Activated CD8-positive, alpha-beta T cell treated with anti-CD3 and anti-CD28 coated beads for 36 hours (primary cell): ENCODE results near the gene ADORA2B. TPM values are rescaled to one million over a fixed set of nuclear protein-coding genes. Genes with fewer than 3 reads are reported as not detected.

Source experiments
- ATAC-seq: fragments of 200-7000 bp; cut with Tn5 transposase; one replicate; pipeline ENCODE4 v1.10.0; 2021; ENCODE audit warnings: mild to moderate bottlenecking, moderate library complexity
- CTCF ChIA-PET: fragments of 350-600 bp; sonication (Branson Sonifier 250); formaldehyde crosslinking; loops from one replicate; lab custom pipeline; 2021; ENCODE audit warnings: antibody characterized with exemption; lab: Charles Lee
- POLR2A ChIA-PET: fragments of 350-600 bp; sonication (Branson Sonifier 250); formaldehyde crosslinking; loops from one replicate; lab custom pipeline; 2021; ENCODE audit warnings: antibody characterized with exemption; lab: Charles Lee
- DNase-seq: peaks from one replicate; pipeline ENCODE4 v3.0.0-alpha.2; 2020
- H3K27ac Mint-ChIP-seq: one replicate; pipeline ENCODE4 v1.8.0; 2021; ENCODE audit warnings: mild to moderate bottlenecking, mixed read lengths
- H3K27me3 Mint-ChIP-seq: one replicate; pipeline ENCODE4 v1.8.0; 2021; ENCODE audit warnings: mixed read lengths
- H3K36me3 Mint-ChIP-seq: one replicate; pipeline ENCODE4 v1.8.0; 2021; ENCODE audit warnings: low read depth, mixed read lengths
- H3K4me1 Mint-ChIP-seq: one replicate; pipeline ENCODE4 v1.8.0; 2021; ENCODE audit warnings: low read depth, mixed read lengths
- H3K4me3 Mint-ChIP-seq: one replicate; pipeline ENCODE4 v1.8.0; 2021; ENCODE audit warnings: mild to moderate bottlenecking, moderate library complexity, mixed read lengths
- H3K9me3 Mint-ChIP-seq: one replicate; pipeline ENCODE4 v1.8.0; 2021; ENCODE audit warnings: mixed read lengths
- intact Hi-C: fragments of 100-400 bp; cut with micrococcal nuclease; formaldehyde crosslinking; loops from one replicate; pipeline ENCODE4 v1.10.0; 2022
- total RNA-seq, 2 experiments: library from RNA; stranded (reverse); gene quantifications; one replicate each; pipeline ENCODE4 v1.2.3, GENCODE V29; 2021
- TF ChIP-seq, protein P1 (sequence below): fragments of 200-600 bp; IDR thresholded peaks from one replicate; pipeline ENCODE4 v1.8.0; 2022; ENCODE audit warnings: antibody characterized with exemption, mild to moderate bottlenecking

Gene ADORA2B
- total RNA-seq, 2 experiments from 2014 or later = 4.2 to 5.4 TPM

DNA sequence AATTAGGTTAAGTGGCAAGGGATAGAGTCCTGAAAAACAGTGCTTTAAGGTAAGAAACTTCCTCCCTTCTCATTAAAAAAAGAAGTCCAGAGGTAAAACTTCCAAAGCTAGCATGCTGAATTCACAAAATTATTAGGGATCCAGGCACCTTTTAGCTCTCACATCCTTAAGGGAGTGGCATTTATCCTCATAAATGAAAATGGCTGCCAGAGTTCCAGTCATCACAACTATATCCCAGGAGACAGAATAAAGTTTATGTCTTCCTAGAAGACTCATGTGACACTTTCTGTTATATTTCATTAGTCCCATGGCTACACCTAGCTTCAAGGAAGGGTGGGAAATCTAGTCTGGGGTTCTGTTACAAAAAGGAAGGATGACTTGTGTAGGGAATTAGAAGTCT lies 23.3 kb upstream of the ADORA2B start:
- TF ChIP-seq, protein P1, sequence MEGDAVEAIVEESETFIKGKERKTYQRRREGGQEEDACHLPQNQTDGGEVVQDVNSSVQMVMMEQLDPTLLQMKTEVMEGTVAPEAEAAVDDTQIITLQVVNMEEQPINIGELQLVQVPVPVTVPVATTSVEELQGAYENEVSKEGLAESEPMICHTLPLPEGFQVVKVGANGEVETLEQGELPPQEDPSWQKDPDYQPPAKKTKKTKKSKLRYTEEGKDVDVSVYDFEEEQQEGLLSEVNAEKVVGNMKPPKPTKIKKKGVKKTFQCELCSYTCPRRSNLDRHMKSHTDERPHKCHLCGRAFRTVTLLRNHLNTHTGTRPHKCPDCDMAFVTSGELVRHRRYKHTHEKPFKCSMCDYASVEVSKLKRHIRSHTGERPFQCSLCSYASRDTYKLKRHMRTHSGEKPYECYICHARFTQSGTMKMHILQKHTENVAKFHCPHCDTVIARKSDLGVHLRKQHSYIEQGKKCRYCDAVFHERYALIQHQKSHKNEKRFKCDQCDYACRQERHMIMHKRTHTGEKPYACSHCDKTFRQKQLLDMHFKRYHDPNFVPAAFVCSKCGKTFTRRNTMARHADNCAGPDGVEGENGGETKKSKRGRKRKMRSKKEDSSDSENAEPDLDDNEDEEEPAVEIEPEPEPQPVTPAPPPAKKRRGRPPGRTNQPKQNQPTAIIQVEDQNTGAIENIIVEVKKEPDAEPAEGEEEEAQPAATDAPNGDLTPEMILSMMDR = no peak

DNA sequence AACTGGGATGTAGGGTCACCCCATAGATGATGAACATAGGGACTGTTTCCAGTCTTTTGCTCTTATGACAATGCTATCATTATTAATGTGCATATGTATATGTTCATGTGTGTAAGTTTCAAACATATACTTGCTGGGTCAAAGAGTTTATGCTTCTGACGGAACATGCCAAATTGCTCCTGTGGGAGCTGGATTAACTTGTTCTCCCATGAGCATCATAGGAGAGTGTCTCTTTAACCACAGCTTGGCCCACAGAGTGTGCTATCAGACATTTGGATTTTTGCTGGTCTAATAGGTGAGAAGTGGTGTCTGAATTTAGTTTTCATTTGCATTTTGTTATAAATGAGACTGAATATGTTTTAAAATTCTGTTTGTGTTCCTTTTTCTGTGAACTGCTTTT lies 22.3 kb upstream of the ADORA2B start:
- TF ChIP-seq, protein P1 = no peak
- peaks cover 4% of the 10 kb centered on the region for H3K9me3 Mint-ChIP-seq
- intact Hi-C loops = no loop called here
- H3K27me3 Mint-ChIP-seq = peaks cover 15% of the 10 kb centered on the region
- no peak overlapping the region for H3K27ac Mint-ChIP-seq
- ATAC-seq = no peak
- no peak overlapping the region for H3K4me3 Mint-ChIP-seq
- H3K4me1 Mint-ChIP-seq = no peaks in the 10 kb centered on the region
- H3K36me3 Mint-ChIP-seq = no peaks in the 10 kb centered on the region
- CTCF ChIA-PET = no interaction called here
- no peak for DNase-seq
- POLR2A ChIA-PET = no interaction called here

More for the DNA sequence above, 23.3 kb upstream of the ADORA2B start:
- H3K27ac Mint-ChIP-seq = no peak overlapping the region
- H3K36me3 Mint-ChIP-seq = no peaks in the 10 kb centered on the region
- no peaks in the 10 kb centered on the region for H3K4me1 Mint-ChIP-seq
- no peak overlapping the region for H3K4me3 Mint-ChIP-seq
- H3K27me3 Mint-ChIP-seq = peaks cover 17% of the 10 kb centered on the region
- ChIA-PET POLR2A (no interaction called here), CTCF (no interaction called here)
- ATAC-seq (no peak), DNase-seq (no peak)
- intact Hi-C loops = no loop called here
- peaks cover 4% of the 10 kb centered on the region for H3K9me3 Mint-ChIP-seq

DNA sequence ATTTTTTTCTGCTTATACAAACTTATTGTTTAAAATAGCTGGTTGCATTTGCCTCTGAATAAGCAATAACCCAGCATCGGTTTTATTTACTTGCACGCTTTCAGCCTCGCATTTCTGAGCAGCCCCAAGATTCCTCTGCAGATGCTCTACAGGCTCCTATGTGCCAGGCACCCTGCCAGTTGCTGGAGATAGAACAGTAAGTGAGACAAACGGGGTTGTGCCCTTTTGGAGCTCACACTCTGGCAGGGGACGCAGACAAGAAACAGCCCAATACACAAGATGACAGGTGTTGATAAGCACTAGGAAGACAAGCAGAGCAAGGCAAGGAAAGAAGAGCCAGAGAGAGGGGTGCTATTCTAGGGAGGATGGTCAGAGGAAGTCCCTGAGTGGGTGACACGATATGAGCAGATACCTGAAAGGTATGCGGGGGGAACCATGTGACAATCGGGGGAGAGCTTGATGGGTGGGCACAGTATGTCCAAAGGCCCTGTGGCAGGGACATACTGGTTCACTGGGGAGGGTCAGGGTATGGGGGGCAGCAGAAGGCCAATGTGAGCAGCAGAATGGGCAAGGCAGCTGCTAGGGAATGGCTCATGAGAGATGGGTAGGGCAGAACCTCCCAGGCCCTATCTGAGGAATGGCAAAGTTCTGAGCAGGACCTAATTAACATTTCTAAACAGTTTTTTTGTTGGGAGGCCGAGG lies 18.7 kb upstream of the ADORA2B start:
- ChIA-PET CTCF (no interaction called here), POLR2A (interaction anchor here (0.7 to 1.0 kb wide), 2 partner anchors 10 to 215 kb away, joined by 3 to 4 read pairs; no protein-coding TSS in a partner anchor)
- intact Hi-C loops = no loop called here
- TF ChIP-seq, protein P1 = no peak
- Mint-ChIP-seq H3K27me3 (peaks cover 23% of the 10 kb centered on the region), H3K9me3 (peaks cover 3% of the 10 kb centered on the region), H3K27ac (no peak overlapping the region), H3K36me3 (no peaks in the 10 kb centered on the region), H3K4me1 (peaks cover 3% of the 10 kb centered on the region), H3K4me3 (no peak overlapping the region)
- DNase-seq (no peak), ATAC-seq (no peak)

DNA sequence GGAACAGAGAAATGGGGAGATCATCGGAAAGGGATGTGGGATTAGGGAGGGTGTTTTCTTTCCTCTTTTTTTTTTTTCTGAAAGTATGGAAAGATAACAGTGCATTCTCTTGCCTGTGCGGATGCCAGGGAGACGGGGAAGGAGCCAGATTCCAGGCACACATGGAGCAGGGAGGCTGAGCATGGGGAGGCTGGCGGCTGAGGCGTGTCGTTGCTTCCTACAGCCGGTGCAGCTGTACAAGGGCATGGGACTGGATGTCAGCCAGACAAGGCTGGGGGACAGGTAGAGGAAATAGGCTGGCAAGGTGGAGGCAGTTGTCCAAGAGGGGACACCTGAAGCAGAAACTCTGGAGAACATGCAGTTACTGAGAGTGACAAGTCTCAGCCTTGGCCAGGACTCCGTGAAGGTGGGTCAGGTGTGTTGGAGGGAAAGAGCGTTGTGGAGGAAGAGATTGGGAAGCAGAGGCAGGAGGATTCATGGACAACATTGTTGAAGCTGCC lies 16.6 kb upstream of the ADORA2B start:
- TF ChIP-seq, protein P1 = no peak
- Mint-ChIP-seq H3K4me3 (no peak overlapping the region), H3K27me3 (peaks cover 21% of the 10 kb centered on the region), H3K27ac (no peak overlapping the region), H3K9me3 (no peaks in the 10 kb centered on the region), H3K36me3 (no peaks in the 10 kb centered on the region), H3K4me1 (peaks cover 3% of the 10 kb centered on the region)
- intact Hi-C loops = no loop called here
- no peak for DNase-seq
- ChIA-PET CTCF (no interaction called here), POLR2A (no interaction called here)
- no peak for ATAC-seq

DNA sequence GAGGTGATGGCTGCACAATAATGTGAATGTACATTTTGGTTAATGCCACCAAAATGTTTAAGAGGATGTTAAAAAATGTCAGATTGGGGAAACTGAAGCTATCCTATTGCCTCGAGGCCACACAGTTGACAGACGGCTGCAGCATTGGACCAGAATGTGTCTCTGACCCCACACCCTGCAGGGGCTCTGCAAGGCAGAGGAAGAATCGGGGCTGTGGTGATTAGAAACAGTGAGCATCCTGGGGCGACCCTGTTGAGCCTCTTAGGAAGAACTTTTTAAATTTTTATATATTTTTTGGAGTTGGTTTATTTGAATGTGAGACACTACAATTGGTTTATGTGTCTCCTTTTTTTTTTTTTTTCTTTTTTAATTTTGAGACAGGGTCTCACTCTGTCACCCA lies 15.0 kb upstream of the ADORA2B start:
- CTCF ChIA-PET = no interaction called here
- no peak overlapping the region for H3K4me3 Mint-ChIP-seq
- peaks cover 18% of the 10 kb centered on the region for H3K27me3 Mint-ChIP-seq
- no peak overlapping the region for H3K27ac Mint-ChIP-seq
- H3K9me3 Mint-ChIP-seq = no peaks in the 10 kb centered on the region
- intact Hi-C loops = no loop called here
- DNase-seq (no peak), ATAC-seq (no peak)
- POLR2A ChIA-PET = no interaction called here
- H3K36me3 Mint-ChIP-seq = no peaks in the 10 kb centered on the region
- TF ChIP-seq, protein P1 = no peak
- peaks cover 3% of the 10 kb centered on the region for H3K4me1 Mint-ChIP-seq
